Globus pallidus (tissue), 1 donor: Measurements from ENCODE around the gene RGS12.
"Not testable (repeated sequence)": the region's sequence is repeated elsewhere in the genome, so short reads cannot be mapped to it uniquely, and the experiment has no call there.

Source experiments
- DNase-seq: peaks from one replicate; pipeline ENCODE4 v3.0.0-alpha.2; 2015; ENCODE audit warnings: low spot score

RGS12 gene

DNA sequence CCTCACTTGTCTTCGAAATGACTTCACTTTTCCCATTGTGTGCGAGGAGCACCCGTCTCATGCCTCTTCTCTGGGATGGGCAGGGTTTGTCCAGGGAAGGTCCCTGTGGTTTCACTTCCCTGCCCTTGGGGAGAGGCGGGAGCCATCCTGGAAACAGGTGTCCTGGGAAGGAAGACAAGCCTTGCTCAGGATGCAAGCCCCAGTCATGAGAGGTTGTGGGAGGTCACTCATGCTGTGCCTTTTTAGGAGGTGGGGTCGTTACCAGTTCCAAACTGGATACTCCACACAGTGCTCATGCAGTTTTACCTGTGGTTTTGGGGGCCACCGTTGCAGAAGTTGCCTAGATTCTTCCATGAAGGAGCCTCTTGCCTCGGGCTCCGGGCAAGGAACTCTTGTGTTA is 3.8 kb downstream of the RGS12 start:
- no peak for DNase-seq

DNA sequence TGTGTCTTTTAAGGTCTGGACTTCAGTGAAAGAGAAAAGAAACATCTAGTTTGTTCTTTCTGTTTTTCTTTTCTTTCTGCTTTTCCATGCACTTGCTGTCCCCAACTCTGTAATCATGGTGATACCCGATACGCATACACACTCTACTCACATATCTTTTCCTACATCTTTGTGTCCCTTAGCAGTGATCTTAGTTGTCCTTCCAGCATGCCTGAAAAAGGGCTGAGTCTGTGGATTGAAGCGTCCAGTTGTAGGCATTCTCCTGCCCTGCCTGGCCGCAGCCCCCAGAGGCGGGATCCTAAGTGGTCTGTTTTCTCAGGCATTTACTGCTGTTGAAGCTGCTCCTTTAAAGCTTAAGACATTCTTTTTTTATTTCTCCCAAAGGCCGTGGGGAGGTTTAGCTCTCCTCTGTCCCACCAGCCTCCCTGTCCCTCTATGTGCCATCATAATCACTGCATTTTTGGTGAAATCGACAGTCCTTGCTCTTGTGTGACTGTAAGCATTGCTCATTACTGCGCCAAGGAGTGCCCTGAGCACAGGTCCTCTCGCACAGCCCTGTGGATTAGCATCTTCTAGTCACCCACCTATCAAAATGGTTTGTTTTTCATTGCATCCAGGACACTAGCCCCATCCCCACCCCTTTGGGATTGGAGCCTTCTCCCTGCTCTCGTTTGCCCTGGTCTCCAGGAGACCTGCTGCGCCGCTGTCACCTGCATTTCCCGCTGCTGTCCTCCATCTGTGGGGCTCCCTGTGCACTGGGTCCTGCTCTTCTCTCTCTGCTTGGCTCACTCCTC is 4.4 kb downstream of the RGS12 start:
- DNase-seq = no peak

DNA sequence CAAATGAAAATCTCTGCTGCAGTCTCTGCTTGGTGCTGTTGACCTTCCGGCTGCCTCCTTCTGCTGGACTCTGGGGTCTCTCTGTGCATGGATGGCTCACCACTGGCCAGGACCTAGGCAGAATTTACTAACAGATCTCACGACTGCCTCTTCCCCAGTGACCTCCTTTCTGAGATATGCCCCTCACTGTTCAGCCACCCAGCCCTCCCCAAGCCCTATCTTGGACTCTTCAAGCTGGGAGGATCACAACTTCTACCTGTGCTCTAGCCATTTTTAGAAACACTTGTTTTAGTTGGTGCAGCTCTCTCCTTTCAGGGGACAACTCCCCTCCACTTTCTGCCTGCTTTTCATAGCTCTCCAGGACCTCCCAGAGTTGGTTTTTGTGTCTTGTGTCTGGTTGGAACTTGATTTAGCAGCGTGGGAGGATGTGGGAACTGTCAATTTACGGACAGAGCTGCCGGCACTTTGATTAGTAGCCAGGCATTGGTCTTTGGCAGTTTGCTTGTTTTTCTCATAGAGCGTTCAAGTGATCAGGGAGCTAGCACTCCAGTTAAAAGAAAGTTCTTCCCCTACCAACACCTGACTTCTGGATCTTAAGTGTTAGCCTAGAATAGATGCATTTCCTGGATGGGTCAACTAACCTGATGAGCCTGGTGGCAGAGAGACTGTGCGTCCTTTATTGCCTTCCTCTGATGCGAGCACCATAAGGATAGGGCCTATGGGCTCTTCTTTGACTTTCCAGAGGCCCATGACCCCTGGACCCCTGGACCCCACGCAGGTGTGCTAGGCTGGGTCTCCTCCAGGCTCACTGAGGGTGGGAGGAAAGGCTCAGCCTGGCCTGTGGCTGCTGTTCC is 6.5 kb downstream of the RGS12 start:
- DNase-seq = no peak

DNA sequence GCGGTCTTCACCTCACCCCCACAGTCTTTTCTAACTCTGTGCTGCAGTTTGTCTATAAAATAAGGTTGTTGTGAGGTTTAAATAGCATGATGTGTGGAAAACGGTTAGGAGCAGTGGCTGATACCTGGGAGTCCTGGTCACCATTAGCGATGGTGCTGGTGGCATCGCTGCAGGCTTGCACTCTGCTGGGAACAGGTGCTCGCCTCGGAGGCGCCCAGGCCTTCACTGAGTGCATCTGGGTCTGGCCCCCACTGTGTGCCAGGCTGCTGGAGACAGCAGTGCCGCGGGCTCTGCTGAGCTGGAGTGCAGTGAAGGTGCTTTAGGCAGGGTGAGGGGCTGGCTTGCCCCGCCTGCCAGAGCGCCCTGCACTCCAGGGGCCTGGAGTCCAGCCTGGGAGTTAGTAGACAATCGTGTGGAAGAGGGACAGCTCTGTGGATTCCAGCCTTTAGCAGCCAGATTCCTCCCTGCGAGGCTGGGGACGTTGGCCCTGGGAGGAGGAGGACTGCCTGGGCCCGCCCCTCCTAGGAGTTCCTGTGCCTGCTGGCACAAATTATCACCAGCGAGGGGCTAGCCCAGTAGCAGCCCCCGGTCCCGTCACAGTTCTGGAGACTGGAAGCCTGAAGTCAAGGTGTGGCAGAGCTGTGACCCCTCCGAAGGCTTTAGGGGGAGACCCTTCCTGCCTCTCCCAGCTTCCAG is 7.3 kb downstream of the RGS12 start:
- DNase-seq = no peak

DNA sequence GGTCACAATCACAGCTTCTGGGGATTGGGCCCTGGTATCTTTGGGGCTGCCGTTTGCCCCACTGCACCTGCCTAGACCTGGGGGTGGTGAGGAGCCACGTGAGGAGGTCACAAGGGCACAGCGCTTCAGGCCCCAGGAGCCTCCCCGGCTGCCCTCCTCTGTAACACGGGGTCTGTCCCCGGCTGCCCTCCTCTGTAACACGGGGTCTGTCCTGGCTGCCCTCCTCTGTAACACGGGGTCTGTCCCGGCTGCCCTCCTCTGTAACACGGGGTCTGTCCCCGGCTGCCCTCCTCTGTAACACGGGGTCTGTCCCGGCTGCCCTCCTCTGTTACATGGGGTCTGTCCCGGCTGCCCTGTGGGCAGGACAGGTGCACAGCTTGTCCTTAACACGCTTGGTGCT is 8.1 kb downstream of the RGS12 start:
- not testable (repeated sequence) for DNase-seq

DNA sequence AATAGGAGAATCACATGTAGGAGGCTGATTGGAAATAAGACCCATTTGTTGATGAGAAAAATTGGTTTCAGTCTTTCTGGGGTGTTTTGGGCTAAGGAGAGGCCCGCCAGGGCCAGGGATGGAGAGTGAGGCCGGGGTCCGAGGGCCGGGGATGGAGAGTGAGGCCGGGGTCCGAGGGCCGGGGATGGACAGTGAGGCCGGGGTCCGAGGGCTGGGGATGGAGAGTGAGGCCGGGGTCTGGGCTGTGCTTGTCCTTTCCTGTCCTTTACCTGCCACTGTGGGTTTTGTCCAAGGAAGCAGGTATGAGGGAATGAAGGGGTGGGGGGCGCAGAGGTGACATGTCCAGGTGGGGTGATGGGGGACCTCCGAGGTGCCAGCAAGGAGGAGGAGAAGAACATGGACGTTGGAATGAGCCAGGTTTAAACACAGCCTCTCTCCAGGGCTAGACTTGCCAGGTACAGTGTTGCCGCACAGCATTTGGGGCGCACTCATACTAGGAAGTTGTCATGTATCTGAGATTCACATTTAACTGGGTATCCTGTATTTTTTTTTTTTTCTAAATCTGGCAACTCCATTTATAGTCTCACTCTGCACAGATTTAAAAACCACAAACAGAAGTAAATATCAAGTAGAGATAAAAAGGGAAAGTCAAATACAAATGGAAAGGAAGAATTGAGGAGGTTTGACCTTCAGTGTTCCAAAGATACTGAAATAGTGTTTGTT is 8.8 kb downstream of the RGS12 start:
- DNase-seq = no peak

DNA sequence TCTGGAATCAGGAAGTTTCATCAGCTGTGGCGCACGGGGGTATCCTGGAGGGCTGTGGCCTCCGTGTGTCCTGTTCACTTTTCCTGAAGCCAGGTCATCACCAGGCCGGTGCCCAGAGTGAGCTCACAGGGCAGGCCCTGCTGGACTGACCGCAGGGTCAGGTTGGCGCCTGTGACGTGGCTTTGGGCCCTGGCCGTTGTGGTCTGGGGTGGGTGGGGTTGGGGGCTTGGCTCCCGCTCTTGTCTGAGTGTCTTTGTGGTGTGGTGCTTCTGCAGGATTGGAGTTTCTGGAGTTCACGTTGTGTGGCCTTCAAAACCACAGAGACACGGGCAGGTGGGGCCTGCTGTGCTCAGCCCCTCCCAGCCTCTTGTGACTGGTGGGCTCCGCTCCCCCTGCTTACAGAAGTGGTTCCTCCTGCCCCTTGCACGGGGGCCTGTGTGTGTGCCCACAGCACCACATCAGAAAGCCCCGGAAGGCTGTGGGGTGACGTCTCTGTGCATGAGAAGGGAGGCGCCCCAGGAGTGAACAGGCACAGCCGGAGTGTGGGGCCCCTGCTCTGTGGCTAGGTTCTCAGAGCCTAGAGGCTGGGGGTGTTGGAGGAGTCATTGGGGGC is 9.5 kb downstream of the RGS12 start:
- no peak for DNase-seq

DNA sequence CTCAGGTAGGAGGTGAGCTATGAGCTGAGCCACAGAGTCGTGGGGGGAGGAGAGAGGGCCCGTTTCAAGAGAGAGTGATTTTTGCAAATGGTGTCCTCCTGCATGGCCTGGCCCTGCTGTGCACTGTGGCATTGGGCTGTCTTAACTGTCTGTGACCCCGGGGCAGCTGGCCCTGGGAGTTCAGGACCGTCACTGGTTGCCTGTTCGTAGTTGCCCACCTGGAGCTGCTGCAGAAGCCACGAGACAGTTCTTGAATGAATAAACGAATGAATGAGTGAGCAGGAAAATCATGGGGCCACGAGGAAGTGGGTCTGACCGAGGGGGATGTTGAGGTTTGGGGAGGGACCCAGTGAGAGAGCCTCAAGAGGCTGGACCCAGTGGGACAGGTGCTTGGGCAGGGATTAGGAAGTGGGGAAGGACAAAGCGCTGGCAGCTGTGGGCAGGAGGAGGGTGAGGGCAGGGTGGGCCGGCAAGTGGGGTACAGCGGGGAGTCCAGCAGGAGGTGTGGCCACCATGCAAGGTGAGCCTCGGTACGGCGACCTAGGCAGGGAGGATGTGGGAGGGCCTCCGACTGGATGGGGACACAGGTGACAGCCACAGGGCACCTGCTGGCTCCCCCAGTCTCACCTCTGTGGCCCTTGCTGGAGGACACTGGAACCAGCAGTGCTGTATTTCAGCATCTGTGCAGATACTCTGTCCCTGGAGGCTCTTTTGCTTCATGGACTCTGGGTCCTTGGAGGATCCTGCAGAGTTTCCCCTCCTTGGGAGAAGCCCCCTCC is 10.2 kb downstream of the RGS12 start:
- DNase-seq = no peak

DNA sequence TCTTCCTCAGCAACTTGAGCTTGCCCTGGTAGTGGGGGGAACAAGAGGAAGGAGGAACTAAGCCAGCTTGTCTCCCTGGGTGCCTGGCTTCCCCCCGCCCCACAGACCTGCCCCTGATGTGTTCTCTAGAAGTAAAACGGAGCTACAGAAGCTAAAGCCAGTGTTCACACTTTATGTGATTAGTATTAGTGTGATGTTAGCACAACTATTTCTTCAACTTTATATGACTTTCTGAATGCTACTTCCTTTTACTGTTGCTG is 10.7 kb downstream of the RGS12 start:
- DNase-seq = no peak

DNA sequence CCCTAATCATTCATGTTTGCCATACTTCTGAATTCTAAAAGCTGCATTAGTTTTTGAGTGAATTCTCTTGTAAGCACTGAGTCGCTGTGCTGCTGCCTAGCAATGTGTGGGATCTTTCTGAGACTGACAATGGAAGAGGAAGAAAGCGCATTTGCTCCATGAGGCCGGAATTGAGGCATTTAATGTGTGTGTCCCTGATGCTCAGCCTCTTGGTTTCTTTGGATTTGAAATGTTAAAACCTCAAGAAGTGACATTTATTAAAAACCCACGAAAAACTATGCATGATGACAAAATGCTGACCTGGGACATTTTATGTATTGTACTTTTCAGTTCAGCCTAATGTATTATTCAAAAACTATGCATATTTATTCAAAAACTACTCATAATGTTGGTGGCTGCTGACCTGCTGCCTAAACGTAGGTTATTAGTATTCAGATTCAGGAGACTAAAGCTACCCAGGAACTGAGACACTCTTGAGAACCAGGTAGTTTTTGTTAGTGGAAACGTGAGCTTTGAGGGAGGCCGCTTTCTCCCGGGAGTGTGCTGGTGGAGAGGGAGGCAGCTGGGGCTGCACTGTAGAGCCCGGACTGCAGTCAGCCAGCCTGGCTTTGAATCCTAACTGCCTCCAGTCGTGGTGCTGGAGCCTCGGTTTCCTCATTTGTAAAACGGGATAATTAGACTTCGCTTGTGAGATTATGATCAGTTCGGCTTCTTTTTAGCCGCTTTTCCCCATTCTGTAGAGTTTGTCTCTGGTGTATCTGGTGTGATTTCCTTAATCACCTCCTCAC is 11.3 kb downstream of the RGS12 start:
- no peak for DNase-seq

DNA sequence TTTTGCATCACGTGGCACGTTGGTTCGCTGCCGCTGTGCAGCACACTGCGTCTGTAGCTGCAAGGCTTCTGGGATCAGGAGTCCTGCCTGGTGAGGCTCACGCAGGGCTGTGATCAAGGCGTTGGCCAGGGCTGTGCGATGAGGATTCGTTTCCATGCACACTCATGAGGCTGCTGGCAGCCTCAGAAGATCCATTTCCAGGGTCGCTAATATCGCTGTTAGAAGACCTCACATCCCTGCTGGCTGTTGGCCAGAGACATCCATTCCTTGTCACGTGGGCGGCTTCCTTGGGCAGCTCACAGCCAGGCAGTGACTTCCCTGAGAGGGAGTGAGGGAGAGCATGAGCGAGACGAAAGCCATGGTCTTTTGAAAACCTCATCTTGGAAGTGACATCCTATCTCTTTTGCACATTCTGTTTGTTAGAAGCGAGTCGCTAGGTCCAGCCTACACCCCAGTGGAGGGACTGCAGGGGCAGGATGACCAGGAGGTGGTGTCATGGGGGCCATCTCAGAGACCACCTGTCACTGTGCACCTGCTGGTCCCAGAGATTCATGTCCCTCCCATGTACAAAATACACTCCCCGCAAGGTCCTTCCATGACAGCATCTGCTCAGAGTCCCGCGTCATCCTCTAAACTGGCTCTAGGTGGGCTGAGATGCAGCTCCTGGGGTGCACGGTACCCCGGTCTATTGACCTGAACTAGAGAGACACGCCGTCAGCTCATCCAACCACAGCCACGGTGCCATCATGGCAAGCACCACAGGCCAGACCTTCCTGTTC is 12.2 kb downstream of the RGS12 start:
- DNase-seq = peak; percentile 50

DNA sequence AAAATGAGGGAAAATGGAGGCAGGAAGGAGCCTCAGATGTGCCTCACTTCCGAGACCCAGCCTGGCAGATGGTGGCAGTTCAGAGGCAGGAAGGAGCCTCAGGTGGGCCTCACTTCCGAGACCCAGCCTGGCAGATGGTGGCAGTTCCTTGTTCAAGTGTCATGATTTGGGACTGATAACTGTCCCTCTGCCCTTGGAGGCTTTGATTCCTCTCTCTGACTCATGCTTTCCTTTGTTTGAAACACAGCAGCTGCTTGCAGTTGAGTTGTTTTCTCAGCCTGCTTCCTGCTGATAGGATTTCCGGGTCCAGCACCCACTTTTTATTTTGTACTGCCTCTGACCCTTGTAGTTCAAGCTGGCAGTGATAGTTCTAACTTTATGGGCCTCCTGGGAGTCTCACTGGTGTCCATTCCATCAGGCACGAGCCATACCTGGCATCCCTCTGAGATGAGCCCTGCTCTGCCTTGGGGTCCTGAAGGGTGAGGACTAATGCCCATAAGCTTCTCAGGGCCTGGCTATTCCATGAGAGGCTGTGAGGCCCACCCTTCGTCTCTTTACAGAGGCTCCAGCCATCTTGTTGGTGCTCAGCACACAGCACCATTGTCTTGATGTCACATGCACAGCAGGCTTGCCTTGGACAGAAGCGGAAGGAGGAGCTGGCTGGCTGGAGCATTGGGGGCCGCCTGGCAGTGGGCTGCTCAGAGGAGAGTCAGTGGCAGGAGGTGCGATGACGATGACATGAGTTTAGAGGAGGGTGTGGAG is 13.0 kb downstream of the RGS12 start:
- peak; percentile 70 for DNase-seq

DNA sequence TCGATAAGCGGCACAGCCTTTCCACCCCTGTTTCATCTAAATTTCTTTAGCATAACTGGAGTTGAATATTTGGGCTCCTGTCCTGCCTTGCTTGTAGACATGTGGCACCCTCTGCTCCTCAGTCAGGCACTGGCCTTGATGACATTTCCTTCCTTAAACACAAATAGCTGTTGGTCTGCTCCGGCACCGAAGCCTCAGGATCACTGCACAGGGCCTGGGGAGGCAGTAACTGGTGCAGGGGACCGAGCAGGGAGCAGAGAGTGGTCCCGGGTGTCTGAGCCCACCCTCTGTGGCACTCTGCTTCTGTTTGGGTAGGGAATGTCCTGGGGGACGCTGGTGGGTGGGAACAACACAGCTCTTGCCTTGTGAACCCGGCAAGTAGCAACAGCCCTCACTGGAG is 13.6 kb downstream of the RGS12 start:
- no peak for DNase-seq

DNA sequence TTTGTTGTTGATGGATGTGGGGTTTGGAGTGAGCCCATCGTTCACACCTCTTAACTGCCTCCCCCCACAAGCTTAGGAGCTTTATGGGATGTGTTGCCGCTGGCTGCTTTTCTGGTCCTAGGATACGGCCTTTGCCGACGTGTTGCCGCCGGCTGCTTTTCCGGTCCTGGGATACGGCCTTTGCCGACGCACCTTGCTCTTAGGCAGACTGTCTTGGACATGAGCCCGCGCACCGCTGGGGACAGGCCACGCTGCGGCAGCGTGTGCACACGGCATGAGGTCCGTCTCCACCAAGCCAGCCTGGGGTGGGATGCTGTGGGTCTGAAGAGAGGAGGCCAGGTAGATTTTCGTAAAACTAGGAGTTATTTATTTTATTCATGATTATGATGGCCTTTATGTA is 14.2 kb downstream of the RGS12 start:
- DNase-seq = no peak

DNA sequence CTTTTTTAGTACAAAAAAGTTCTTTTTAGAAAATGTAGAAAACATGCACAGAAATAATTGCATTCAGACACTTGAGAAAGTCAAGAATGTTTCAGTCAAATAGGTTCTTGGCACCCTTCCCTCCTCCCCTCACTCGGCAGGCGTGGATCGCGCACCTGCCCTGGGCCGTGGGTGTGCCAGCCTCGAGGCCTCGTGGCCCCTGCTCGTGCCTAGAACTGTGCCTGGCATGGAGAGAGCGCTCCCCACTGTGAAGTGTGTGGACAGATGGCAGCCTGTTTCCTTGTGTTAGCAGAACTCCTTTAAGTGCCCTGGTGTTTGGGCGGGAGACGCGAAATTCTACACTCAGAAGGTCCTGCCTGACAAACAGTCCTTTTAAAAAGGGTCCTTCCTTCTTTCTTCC is 14.7 kb downstream of the RGS12 start:
- no peak for DNase-seq

DNA sequence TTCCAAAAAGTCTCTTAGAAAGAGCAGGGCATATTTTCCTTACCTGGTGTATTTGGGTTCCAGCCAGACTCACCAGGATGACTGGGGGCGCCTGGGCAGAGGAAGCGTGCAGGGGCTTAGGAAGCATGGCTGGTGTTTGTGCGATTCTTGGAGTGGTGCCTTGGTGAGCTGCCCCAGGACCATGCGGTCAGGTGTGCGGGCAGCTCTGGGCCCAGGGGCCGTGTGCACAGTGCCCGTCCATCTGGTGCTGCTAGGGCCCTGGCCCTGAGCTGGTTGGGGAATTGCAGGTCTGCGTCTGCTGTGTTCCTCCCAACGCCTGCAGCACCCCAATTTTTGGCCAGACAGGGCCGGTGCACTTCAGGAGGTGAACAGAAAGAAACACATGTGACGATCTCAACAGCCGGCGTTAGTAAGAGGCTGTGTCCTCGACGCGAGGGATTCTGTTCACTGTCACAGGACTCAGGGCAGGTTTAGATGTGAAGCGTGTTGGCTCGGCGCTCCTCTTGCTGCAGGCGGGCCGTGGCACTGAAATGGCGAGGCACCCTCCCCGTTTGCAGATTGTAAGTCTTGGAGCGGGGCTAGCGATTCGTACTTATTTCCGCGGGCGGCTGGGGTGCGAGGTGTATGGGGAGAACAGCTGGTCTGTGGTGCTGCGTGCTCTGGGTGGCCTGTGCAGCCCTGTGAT is 15.2 kb downstream of the RGS12 start:
- DNase-seq = no peak

DNA sequence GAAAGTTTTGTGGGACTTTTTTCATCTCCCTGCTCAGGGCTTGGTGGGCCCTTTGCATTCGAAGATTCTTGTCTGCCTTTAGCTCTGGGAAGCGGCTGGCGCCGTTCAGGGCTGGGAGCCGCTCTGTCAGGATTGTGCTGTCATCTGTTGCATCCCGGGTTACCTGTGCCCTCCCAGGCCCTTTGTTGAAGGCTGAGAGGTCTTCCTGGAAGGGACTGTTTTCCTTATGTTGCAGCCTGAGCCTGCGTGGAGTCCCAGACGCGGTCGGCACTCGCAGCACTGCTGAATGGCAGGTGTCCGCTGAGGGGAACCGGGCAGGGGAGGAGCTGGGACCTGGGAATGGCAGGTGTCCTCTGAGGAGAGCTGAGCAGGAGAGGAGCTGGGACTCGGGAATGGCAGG is 15.9 kb downstream of the RGS12 start:
- no peak for DNase-seq
